ENCODE data around the gene RAB40C.

The RAB40C gene

GRCh38 chr16:619476-620100 lies 29.7 kb downstream of the RAB40C start:
- DNase-seq = no peak

- no peak for DNase-seq
Observed at GRCh38 chr16:620700-621525, 31.0 kb downstream of the RAB40C start.

GRCh38 chr16:621526-622105 lies 31.8 kb downstream of the RAB40C start:
- DNase-seq = no peak

GRCh38 chr16:622920-623280 lies 33.0 kb downstream of the RAB40C start:
- DNase-seq = no peak

DNA sequence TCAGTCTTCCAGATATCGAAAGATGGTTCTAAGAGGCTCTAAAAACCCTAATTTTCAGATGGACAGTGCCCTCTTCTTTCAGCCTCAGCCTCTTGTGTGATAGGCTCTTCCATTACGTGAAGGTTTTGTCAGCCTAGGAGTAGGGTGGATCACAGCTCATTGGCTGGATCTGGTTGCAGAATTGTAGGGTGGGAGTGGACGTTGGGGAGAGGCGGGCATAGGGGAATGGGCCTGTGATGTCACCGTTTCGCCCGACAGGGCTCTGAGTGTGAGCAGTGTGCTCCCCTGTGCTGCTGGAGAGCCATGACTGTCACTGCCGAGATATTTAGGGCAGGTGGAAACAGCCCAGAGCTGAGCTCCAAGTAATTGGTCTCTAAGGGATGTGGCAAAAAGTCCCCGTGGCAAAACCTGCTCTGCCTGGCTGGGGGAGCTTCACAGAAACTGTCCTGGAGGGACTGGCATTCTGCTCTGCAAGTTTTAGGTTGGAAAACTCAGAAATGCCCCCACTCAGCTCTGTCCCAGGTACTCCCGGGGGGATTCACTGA lies 34.7 kb downstream of the RAB40C start:
- DNase-seq = no peak

DNA sequence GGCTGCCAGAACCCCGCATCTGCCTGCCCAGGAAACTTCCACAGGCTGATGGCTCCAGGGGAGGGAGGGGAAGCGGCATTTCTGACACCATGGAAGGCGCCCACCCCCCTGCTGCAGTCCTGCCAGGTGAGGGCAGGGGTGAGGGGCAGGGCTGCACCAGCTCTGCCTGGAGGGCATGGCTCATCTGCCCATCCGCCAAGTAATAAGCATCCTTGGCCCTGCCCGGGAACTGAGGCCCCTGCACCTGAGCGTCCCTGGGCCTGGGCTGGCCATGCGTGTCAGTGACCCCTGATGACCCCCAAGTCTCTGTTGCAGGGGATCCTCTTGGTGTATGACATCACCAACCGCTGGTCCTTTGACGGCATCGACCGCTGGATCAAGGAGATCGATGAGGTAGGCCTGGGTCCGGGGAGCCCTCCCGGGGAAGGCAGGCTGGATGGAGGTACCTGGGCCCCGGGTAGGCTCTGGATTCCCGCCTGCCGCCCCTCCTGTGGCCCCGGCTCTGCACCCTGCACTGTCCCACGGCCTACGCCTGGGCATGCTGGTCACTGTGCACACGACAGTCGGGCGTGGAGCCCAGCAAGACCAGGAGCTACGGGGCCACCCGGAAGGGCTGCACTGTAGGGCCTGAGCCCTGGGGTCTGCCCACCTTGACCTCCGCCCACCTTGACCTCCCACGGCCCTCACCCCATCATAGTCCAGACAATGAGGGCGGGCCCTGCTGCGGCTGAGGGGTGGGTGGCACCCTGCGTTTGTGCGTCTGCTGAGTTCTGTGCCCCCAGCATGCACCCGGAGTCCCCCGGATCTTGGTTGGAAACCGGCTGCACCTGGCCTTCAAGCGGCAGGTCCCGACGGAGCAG lies 35.5 kb downstream of the RAB40C start:
- DNase-seq = no peak

DNA sequence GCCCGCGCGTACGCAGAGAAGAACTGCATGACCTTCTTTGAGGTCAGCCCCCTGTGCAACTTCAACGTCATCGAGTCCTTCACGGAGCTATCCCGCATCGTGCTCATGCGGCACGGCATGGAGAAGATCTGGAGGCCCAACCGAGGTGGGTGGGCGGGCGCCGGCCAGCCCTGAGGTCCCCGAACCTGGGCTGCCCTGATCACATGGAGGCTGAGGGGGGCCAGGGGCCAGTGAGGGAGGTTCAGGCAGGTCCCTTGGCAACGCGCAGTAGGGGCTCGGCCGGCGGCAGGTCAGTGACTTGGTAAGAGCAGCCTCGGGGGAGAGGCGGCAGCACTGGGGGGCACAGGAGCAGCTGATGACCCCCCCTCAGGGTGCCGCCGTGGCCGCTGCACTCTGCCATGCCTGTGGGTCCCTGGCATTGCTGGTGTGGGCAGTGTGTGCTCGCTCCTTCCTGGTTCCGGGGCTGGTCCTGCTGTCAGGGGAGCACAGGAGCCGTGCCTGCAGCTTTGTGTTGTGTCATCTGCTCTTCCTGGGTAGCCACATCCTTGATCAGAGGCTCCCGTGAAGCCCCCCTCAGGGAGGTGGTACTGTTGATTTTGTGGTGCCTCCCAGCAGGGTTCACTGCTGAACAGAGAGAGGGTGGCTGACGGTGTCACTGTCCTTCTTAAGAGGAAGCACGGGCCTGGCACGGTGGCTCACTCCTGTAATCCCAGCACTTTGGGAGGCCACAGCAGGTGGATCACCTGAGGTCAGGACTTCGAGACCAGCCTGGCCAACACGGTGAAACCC lies 36.3 kb downstream of the RAB40C start:
- DNase-seq = no peak

DNA sequence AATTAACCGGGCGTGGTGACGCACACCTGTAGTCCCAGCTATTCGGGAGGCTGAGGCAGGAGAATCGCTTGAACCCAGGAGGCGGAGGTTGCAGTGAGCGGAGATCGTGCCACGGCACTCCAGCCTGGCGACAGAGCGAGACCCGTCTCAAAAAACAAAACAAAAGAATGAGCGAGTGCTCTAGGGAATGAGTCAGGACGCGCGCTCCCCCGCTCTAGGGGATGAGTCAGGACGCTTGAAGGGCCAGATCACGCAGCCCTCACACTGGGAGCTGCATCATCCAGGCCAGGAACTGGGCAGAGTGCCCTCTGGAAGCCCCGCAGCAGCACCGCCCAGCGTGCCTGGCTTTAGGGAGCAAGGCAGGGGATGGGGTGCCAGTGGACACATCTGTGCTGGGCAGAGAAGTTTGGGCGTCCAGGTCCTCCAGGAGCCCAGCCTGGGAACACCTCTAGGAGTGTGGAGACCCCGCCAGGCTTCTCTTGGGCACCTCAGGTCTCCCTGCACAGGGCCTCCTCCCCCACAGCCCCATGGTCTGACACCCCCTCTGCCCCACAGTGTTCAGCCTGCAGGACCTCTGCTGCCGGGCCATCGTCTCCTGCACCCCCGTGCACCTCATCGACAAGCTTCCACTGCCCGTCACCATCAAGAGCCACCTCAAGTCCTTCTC lies 37.1 kb downstream of the RAB40C start:
- no peak for DNase-seq

DNA sequence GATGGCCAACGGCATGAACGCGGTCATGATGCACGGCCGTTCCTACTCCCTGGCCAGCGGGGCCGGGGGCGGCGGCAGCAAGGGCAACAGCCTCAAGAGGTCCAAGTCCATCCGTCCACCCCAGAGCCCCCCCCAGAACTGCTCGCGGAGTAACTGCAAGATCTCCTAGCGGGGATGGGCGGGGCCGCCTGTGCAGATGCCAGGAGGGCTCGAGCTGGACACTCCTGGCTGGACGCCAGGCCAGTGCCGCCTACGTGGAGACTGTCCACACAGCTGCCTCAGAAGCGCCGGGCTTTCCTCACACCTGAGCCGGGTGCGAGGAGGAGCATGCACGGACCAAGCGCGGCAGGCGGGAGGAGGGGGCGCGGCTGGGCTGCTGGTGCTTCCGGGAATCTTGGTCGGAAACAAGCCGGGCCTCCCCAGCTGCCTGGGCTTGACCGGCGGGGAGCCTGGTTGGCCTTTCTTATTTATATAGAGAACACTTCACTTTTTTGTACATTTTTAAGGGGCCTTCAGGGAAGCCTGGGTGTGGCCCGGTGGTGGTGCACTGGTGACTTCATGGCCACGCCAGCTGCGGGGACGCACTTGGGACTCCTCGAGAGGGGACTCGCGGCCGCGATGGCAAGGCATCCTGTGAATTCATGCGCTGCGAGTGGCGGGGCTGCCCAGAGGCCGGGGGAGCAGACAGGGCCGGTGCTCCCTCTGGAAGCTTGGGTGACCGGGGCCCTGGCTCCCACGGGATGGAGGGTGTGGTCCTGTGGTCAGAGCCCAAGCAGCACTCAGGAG lies 37.8 kb downstream of the RAB40C start:
- no peak for DNase-seq

- no peak for DNase-seq
Observed at GRCh38 chr16:628321-629061, 38.6 kb downstream of the RAB40C start.

- no peak for DNase-seq
Observed at GRCh38 chr16:629185-629832, 39.4 kb downstream of the RAB40C start.

DNA sequence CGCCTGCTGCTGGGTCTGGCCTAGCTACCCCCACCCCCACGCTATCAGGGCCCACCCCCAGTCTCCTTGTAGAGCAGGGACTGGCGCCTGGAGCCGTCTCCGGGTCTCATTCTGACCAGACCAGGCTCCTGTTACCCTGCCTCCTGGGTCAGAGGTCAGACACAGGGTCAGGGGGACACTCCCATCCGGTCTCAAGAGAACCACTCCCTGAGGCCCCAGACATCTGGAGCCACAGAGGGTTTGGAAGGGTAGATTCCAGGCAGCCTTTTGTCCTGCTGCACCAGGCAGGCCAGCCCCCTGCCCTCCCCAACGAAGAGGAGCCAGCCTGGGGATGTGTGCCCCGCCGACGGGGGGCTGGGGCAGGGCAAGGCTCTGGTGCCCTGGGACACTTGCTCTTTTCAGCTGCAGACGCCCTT lies 40.0 kb downstream of the RAB40C start:
- no peak for DNase-seq

DNA sequence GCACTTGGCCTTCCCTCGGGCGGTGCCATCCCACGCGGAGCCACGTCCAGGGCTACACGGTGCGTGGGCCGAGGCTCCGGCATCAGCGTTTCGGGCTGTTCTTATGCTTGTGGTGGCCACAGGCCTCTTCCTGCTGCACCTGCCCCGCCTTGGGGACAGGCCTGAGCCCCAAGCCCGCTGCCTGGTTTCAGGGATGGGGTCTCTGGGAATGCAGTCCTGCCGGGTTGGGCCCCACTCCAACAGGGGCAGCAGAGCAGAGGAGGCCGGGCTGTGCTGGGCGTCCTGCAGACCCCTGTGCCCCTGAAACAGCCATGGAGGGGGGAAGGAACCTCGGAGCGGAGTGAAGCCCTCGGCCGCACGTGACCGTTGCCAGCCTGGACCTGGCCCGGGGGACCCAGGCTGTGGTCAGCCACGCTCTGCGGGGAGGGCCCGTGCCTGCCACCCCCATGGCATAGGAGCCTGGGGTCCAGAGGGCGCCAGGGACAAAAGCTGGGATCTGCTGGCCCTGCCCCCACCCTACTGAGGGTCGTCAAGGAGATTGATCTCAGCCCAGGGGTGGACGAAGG lies 40.5 kb downstream of the RAB40C start:
- DNase-seq = no peak

- no peak for DNase-seq
Observed at GRCh38 chr16:630815-631405, 41.0 kb downstream of the RAB40C start, which contains the start of gene WFIKKN1. TSS of gene WFIKKN1 (plus strand) at chr16:630985. CDS start at chr16:631254, 269 bp downstream.

DNA sequence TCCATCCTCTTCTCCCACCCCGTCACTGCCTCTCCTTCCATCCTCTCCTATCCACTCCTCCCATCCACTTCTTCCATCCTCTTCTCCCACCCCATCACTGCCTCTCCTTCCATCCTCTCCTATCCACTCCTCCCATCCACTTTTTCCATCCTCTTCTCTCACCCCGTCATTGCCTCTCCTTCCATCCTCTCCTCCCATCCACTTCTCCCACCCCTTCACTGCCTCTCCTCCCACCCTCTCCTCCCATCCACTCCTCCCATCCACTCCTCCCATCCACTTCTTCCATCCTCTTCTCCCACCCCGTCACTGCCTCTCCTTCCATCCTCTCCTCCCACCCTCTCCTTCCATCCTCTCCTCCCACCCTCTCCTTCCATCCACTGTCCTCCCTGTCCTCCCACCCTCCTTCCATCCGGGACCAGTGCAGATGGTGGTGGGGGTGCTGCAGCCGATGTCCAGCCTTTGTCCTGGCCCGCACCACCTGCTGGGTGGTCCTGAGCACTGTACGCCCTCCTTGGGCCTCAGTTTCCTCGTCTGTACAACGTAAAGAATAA lies 42.0 kb downstream of the RAB40C start:
- DNase-seq = no peak

GRCh38 chr16:632486-633335 lies 42.8 kb downstream of the RAB40C start:
- DNase-seq = no peak
